Stimulated activated naive CD4-positive, alpha-beta T cell treated with Interleukin-2 at 50 U/mL for 16 hours (primary cell): ENCODE results near the gene TYK2.
A peak's percentile ranks its signal among the peaks of the same experiment; 100 is the strongest.

Experiments used
- DNase-seq: peaks from one replicate; lab custom pipeline; 2025; lab: John Stamatoyannopoulos, UW

Gene TYK2

GRCh38 chr19:10333758-10334587 is 46.4 kb downstream of the TYK2 start:
- DNase-seq: no peak

- peak; percentile 97 for DNase-seq
Observed at GRCh38 chr19:10332965-10333757, 47.2 kb downstream of the TYK2 start, which contains the start of gene RAVER1. RAVER1 (minus strand) TSS chr19:10333529; CDS start chr19:10333507, 22 bp downstream.

GRCh38 chr19:10332158-10332964 is 48.0 kb downstream of the TYK2 start:
- DNase-seq: no peak

GRCh38 chr19:10329555-10329954 is 50.8 kb downstream of the TYK2 start:
- DNase-seq: no peak

GRCh38 chr19:10328558-10329429 is 51.6 kb downstream of the TYK2 start:
- no peak for DNase-seq

- DNase-seq: no peak
Observed at GRCh38 chr19:10327793-10328192, 52.6 kb downstream of the TYK2 start.

GRCh38 chr19:10325732-10326131 is 54.6 kb downstream of the TYK2 start:
- DNase-seq: no peak

- no peak for DNase-seq
Observed at GRCh38 chr19:10321874-10322835, 58.2 kb downstream of the TYK2 start.

GRCh38 chr19:10321417-10321797 is 59.0 kb downstream of the TYK2 start:
- DNase-seq: no peak

GRCh38 chr19:10320602-10321416 is 59.6 kb downstream of the TYK2 start:
- no peak for DNase-seq

- DNase-seq: no peak
Observed at GRCh38 chr19:10318807-10319682, 61.3 kb downstream of the TYK2 start.

GRCh38 chr19:10317857-10318462 is 62.4 kb downstream of the TYK2 start:
- no peak for DNase-seq

- DNase-seq: no peak
Observed at GRCh38 chr19:10317045-10317856, 63.1 kb downstream of the TYK2 start.

GRCh38 chr19:10316229-10317044 is 63.9 kb downstream of the TYK2 start:
- DNase-seq: no peak

- DNase-seq: peak; percentile 89
Observed at GRCh38 chr19:10315335-10316214, 64.8 kb downstream of the TYK2 start, which contains the start of gene FDX2. FDX2 (minus strand) TSS chr19:10316015; CDS start chr19:10315996, 19 bp downstream.
